Kidney (tissue), 14 donors: ENCODE results near the gene C19orf25. TPM values are rescaled to one million over a fixed set of nuclear protein-coding genes. Genes with fewer than 3 reads are reported as not detected.
"Not testable (repeated sequence)": the region's sequence is repeated elsewhere in the genome, so short reads cannot be mapped to it uniquely, and the experiment has no call there.

Experiments
- DNase-seq, 5 donors: peaks; one replicate each; pipeline ENCODE4 v3.0.0-alpha.2; 2013 to 2020
- FAIRE-seq: peaks from 2 replicates; lab custom pipeline; 2012; peaks lifted over from hg19 to GRCh38; lab: Jason Lieb, UNC
- H3K27ac ChIP-seq, 2 donors: one replicate each; pipeline ENCODE4 v1.7.0; 2013; ENCODE audit warnings: low read depth in 2 of 2, low read length in 2 of 2, inconsistent platforms in 1 of 2
- H3K27me3 ChIP-seq: one replicate; pipeline ENCODE4 v1.7.1; 2013; ENCODE audit warnings: low read length, inconsistent platforms; ENCODE audit not compliant: control insufficient read depth, insufficient read depth
- H3K36me3 ChIP-seq, 3 donors: one replicate each; pipeline versions ENCODE4 v1.7.0 to v1.7.1; 2013; ENCODE audit warnings: low read length in 3 of 3, control low read depth in 1 of 3, inconsistent platforms in 1 of 3; ENCODE audit not compliant: insufficient read depth in 3 of 3, control insufficient read depth in 2 of 3
- H3K4me1 ChIP-seq, 3 donors: one replicate each; pipeline versions ENCODE4 v1.7.0 to v1.7.1; 2013; ENCODE audit warnings: low read length in 3 of 3, inconsistent platforms in 1 of 3, low read depth in 1 of 3; ENCODE audit not compliant: control insufficient read depth in 2 of 3, insufficient read depth in 2 of 3
- H3K4me3 ChIP-seq, 3 donors: one replicate each; pipeline versions ENCODE4 v1.7.0 to v1.8.1; 2013; ENCODE audit warnings: low read length in 3 of 3, control low read depth in 1 of 3, inconsistent platforms in 1 of 3
- H3K9ac ChIP-seq, 3 donors: one replicate each; pipeline versions ENCODE4 v1.7.0 to v1.7.1; 2013; ENCODE audit warnings: low read length in 3 of 3, control low read depth in 1 of 3, inconsistent platforms in 1 of 3
- H3K9me3 ChIP-seq, 3 donors: one replicate each; pipeline versions ENCODE4 v1.7.0 to v1.7.1; 2013; ENCODE audit warnings: low read length in 3 of 3, control low read depth in 1 of 3, inconsistent platforms in 1 of 3; ENCODE audit not compliant: control insufficient read depth in 2 of 3, insufficient read depth in 1 of 3
- CTCF ChIP-seq: IDR thresholded peaks from 3 replicates; pipeline ENCODE4 v1.5.1; 2012; ENCODE audit warnings: mild to moderate bottlenecking, moderate library complexity, borderline replicate concordance; ENCODE audit not compliant: insufficient read depth; ENCODE audit errors: extremely low read depth
- intact Hi-C: fragments of 100-400 bp; cut with DNase I; formaldehyde crosslinking; loops from one replicate; pipeline ENCODE4 v1.11.1; 2022
- polyA plus RNA-seq: library from polyadenylated mRNA; stranded (reverse); fragments of 350-450 nt; fragmentation: Illumina TruSeq; extraction: RNeasy Lipid Tissue Mini Kit (QIAGEN cat#74804); gene quantifications from one replicate; pipeline ENCODE4 v1.2.3, GENCODE V29; 2014; ENCODE audit warnings: low read depth, low replicate concordance; ENCODE audit not compliant: insufficient read depth
- total RNA-seq: library from RNA; stranded (reverse); fragmentation: NEBNext Ultra II Directional; extraction: Animal tissue kit (Norgen Biotek cat#: 25700); gene quantifications from one replicate; pipeline ENCODE4 v1.2.1, GENCODE V29; 2021
- donor health status: control.
- donor health status: control.
- donor health status: control.
- donor health status: control.
- donor health status: control.
- donor health status: DM: yes; HTN: yes; CAD: no.
- donor health status: Normal renal cell carcinoma (clear cell type).

Gene C19orf25
- total and polyA plus RNA-seq, 2 donors from 2014 or later = 32.5 to 50.9 TPM

DNA sequence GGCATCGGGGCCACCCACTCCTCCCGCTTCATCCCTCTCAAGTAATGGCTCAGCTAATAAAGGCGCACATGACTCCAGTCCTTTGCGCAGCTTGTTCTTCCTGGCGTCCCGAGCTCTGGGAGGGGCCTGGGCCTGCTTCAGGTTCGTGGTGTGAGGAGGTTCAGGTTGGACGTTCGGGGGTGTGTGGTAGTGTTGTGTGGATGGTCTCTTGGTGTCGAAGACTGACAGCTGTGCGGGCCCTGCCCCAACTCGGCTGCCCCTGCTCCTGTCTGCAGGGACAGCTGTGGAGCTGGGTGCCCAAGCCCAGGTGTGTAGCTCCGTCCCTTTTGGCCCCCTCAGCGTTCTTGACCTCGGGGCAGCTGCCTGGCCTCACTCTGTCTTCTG lies 38.6 kb downstream of the C19orf25 start:
- FAIRE-seq (no peak), DNase-seq (no peak)
- Histone ChIP-seq H3K4me3 (no peak overlapping the region), H3K4me1 (peaks cover 0 to 16% (median 3%) of the 10 kb centered on the region in 3 donors), H3K36me3 (peaks cover 2 to 19% (median 13%) of the 10 kb centered on the region in 3 donors), H3K27ac (no peak overlapping the region), H3K27me3 (no peaks in the 10 kb centered on the region), H3K9me3 (no peaks in the 10 kb centered on the region), H3K9ac (no peak overlapping the region)
- intact Hi-C loops = no loop called here
- no peak for TF ChIP-seq CTCF

GRCh38 chr19:1439525-1440417 lies 39.2 kb downstream of the C19orf25 start:
- H3K27me3 ChIP-seq, H3K27ac ChIP-seq, intact Hi-C loops, H3K9me3 ChIP-seq, DNase-seq, FAIRE-seq: not testable (repeated sequence)
- Histone ChIP-seq H3K4me1 (peaks cover 0 to 12% (median 3%) of the 10 kb centered on the region in 3 donors), H3K4me3 (peak overlapping the region in 2 of 3 donors; percentile 24 to 86), H3K9ac (peak overlapping the region in 2 of 3 donors; percentile 41 to 89), H3K36me3 (peaks cover 2 to 21% (median 14%) of the 10 kb centered on the region in 3 donors)

- TF ChIP-seq CTCF = no peak
- H3K9me3 ChIP-seq = no peaks in the 10 kb centered on the region
- H3K27me3 ChIP-seq = no peaks in the 10 kb centered on the region
- H3K36me3 ChIP-seq = peaks cover 2 to 21% (median 14%) of the 10 kb centered on the region in 3 donors
- peak overlapping the region in 1 of 2 donors; percentile 91 for H3K27ac ChIP-seq
- intact Hi-C loops = no loop called here
- peak in 1 of 5 donors; percentile 53 for DNase-seq
- FAIRE-seq = no peak
- peak overlapping the region; percentile 43 to 89 (median 60) for H3K9ac ChIP-seq
- peak overlapping the region; percentile 68 to 86 (median 82) for H3K4me3 ChIP-seq
- peaks cover 0 to 12% (median 3%) of the 10 kb centered on the region in 3 donors for H3K4me1 ChIP-seq
Observed at GRCh38 chr19:1438933-1439354, 40.1 kb downstream of the C19orf25 start.
